ENCODE results near the gene FANCC.

FANCC gene

DNA sequence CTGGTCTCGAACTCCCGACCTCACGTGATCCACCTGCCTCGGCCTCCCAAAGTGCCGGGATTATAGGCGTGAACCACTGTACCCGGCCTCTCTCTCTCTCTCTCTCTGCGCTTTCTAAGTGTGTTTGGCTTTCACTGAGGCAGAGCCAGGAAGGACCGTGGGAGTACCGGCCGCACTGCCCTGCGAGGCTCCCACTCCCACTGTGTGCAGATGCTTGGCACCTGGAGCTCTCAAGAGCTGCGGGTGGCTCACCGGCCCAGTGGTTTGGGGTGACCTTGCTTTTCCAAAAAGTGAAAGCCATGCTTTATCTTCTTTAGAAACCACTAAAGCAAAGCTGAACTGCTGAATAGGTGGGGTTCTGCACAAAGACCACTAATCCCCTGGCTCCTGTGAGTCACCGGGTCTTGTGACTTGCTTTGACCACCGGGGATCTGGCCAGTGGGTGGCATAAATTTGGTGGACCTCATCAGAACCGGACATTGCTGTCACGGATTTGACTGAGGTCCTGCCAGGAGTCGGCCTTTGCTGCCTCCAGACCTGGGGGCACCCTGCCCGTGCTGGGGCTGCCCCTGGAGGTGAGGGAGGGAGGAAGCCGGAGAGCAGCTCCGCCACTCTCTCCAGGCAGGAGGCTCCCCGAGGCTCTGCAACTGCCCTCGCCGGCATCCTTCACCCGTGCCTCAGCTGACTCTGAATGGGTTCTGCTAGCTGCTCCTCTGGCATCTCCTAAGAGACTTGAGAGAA is 228.9 kb downstream of the FANCC start:
- TF ChIP-seq, protein P1, sequence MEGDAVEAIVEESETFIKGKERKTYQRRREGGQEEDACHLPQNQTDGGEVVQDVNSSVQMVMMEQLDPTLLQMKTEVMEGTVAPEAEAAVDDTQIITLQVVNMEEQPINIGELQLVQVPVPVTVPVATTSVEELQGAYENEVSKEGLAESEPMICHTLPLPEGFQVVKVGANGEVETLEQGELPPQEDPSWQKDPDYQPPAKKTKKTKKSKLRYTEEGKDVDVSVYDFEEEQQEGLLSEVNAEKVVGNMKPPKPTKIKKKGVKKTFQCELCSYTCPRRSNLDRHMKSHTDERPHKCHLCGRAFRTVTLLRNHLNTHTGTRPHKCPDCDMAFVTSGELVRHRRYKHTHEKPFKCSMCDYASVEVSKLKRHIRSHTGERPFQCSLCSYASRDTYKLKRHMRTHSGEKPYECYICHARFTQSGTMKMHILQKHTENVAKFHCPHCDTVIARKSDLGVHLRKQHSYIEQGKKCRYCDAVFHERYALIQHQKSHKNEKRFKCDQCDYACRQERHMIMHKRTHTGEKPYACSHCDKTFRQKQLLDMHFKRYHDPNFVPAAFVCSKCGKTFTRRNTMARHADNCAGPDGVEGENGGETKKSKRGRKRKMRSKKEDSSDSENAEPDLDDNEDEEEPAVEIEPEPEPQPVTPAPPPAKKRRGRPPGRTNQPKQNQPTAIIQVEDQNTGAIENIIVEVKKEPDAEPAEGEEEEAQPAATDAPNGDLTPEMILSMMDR (IDR thresholded peaks at IDR 0.05; ENCODE audit: low read depth, low read length, missing control alignments) = no peak

DNA sequence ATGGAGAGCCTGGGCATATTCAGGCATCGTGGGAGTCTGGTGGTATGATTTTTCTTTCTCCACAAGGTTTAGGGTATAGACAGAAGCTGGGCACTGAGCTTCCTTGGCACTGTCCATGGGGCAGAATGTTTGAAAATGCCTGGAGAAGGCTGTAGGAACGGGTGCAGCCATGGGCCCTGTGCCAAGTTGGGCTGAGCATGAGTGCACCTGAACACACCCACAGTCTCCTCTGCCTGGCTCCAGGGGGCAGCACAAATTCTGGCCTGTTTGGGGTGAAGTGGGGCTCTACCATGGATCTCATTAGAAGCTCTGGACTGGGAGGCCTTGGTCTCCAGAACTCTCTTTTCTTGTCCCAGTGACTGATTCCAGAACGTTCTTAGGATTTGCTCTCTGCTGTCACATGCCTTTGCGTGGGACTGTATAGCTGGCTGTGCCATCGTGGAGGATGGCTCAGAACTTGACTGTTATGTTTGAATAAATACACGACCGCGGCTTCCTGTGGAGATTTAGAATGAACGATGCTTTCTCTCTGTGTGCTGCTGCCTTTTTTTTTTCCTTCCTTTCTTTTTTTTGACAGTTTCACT is 229.8 kb downstream of the FANCC start:
- TF ChIP-seq, protein P1 (IDR thresholded peaks at IDR 0.05; ENCODE audit: low read depth, low read length, missing control alignments) = peak; percentile 34
- no peak overlapping the region for H3K4me3 ChIP-seq (ENCODE audit: low read depth, low read length)
- no peak for DNase-seq (ENCODE audit: low read depth)

More for the DNA sequence above, 228.9 kb downstream of the FANCC start:
- no peak for DNase-seq (ENCODE audit: low read depth)
- no peak overlapping the region for H3K4me3 ChIP-seq (ENCODE audit: low read depth, low read length)

DNA sequence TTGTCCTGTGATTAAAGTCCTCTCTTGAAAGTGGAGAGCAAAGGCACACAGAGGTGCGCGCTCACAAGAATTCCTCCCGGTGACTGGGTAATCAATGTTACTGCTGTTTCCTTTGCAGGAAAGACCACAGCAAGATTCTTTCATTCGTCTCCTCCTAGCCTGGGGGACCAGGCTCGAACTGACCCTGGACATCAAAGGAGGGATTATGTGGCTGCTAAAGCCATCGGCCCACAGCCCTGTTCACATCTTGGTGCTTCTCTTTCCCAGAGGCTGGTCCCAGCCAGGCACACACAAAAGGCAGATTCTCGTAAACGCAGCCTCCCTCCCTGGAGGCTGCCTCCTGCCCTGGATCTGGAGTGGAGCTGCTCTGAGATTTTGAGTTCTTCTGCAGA is 230.9 kb downstream of the FANCC start:
- H3K4me3 ChIP-seq (ENCODE audit: low read depth, low read length) = no peak overlapping the region
- TF ChIP-seq, protein P1 (IDR thresholded peaks at IDR 0.05; ENCODE audit: low read depth, low read length, missing control alignments) = no peak
- DNase-seq (ENCODE audit: low read depth) = no peak

DNA sequence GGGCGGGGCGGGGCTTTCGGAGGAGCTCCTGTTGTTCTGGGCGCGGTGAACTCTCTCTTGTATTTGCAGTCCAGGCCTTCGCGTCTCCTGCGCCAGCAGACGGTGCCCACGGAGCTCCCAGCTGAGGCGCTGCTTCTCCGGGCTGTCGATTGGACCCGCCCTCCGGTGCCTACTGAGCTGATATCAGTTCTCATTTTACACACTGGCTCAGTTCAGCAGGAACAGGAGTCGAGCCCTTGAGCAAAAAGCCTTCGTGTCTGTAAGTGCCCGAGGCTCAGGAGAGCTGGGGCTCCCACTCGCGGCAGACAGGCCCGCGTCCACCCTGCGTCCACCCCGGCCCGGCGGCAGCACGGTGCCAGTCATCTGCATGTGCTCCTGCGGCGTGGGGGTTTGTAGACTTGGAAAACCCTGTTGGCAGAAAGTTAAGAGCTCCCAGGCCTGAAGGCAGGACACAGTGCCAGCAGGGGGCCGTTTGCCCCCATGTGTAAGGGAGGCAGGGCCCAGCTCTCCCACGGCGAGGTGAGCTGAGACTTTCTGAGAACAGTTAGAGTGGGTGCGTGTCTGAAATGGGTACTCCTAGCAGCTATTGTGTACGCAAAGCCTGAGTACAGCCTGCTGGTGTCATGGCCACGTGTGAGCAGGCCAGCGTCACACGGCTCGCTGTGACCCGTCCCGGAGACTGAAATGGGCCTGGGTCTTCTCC is 231.5 kb downstream of the FANCC start:
- DNase-seq (ENCODE audit: low read depth) = no peak
- no peak overlapping the region for H3K4me3 ChIP-seq (ENCODE audit: low read depth, low read length)
- TF ChIP-seq, protein P1 (IDR thresholded peaks at IDR 0.05; ENCODE audit: low read depth, low read length, missing control alignments) = no peak

DNA sequence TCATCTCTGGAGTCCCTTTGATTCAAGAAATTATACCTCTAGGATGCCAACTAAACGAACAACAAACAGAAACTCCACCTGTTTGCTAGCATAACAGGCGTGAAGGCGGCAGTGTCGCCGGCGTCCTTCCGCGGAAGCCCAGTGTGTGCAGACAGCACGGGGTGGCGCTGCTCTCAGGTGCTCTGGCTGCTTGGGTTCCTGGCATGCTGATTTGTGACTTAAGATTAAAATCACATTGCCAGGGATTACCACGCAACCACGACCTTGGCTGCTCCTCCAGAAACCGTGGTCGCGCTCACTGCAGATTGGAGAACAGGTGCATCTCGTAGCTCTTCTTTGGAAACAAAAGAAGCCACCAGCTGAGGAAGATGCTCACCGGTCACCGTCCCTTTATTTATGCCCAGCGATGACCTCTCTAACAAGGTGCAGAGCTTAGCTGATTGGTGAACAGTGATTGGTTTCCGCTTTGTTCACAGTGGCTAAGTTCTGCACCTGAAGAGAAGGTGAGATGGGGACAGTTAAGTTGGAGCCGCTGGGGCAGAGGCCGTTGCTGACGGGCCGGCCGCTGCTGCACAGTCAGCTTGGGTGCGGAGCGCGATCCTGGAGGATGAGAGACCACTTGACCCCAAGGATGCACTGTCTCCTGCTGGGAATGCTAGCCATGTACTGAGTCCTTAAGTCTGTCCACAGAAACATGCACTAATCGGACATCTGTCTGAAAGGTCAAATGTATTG is 232.3 kb downstream of the FANCC start:
- TF ChIP-seq, protein P1 (IDR thresholded peaks at IDR 0.05; ENCODE audit: low read depth, low read length, missing control alignments) = no peak
- no peak overlapping the region for H3K4me3 ChIP-seq (ENCODE audit: low read depth, low read length)
- DNase-seq (ENCODE audit: low read depth) = no peak

DNA sequence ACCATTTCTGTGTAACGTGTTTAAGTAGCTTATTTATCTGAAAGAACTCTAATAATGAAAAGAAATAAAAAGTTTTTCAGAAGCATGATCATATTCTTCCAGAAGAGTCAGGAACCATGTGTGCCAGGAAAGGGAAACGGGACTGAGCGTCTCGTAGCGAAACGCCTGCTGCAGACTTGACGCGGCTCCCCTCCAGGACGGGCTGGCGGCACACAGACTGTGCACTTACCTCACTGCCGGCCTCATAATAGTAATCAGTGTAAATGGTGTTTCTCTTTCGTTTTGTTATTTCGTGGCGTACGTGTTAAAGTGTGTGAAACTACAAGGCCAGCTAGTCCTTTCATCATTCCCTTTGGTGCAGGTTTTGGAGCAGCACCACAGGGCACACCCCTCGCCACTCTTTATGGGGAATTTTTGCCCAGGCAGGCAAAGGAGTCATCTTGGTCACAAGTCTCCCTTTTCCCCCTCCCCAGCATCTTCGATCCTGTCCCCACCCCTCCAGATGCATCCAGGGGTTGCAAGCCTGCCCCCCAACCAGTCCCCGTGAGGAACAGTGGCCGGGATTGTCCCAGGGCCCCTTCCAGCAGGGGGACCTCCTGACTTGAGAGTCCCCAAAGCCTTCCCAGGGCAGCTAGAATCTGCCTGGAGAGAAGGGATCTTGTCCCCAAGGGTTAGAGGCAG is 233.1 kb downstream of the FANCC start:
- H3K4me3 ChIP-seq (ENCODE audit: low read depth, low read length) = no peak overlapping the region
- TF ChIP-seq, protein P1 (IDR thresholded peaks at IDR 0.05; ENCODE audit: low read depth, low read length, missing control alignments) = no peak
- DNase-seq (ENCODE audit: low read depth) = no peak

All from GM12864 (cell line).